Measurements from ENCODE around the gene OR2A14.
"Not testable (repeated sequence)": the region's sequence is repeated elsewhere in the genome, so short reads cannot be mapped to it uniquely, and the experiment has no call there.

The OR2A14 gene, protein sequence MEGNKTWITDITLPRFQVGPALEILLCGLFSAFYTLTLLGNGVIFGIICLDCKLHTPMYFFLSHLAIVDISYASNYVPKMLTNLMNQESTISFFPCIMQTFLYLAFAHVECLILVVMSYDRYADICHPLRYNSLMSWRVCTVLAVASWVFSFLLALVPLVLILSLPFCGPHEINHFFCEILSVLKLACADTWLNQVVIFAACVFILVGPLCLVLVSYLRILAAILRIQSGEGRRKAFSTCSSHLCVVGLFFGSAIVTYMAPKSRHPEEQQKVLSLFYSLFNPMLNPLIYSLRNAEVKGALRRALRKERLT

DNA sequence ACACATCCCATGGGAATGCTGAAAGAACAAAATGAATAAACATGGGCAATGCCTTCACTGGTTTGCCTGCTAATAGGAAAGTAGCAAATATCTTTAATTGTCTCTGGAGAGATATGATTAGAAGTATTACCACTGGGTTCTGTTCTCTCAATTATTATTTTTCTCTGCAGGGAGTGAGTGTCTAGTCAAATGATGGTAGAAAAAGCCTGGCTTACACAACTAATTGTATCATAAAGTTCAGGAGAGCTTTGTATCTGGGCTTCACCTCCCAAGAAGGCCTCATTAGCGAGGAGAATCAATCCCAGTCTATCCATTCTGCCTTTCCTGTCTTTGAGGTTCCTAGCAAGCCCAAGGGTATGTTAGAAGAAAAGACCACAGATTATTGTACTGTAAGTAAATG is at the start of gene OR2A14:
TSS of gene OR2A14 (plus strand) at position 301 of the 400 bp plus-strand sequence. CDS start 5,937 bp downstream, outside the sequence.
- DNase-seq: no peak

DNA sequence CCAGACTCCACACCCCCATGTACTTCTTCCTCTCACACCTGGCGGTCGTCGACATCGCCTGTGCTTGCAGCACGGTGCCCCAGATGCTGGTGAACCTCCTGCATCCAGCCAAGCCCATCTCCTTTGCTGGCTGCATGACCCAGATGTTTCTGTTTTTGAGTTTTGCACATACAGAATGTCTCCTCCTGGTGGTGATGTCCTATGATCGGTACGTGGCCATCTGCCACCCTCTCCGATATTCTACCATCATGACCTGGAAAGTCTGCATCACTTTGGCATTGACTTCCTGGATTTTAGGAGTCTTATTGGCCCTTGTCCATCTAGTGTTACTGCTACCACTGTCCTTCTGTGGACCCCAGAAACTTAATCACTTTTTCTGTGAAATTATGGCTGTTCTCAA is 48.6 kb upstream of the OR2A14 start:
- no peak for DNase-seq

GRCh38 chr7:144085978-144086377 is 37.0 kb upstream of the OR2A14 start, which contains the start of gene OR2A12:
Gene OR2A12 (plus strand): TSS chr7:144086278. CDS start chr7:144095108, 8,830 bp downstream.
- DNase-seq: no peak

- no peak for DNase-seq
These were observed 36.2 kb upstream of the OR2A14 start for GRCh38 chr7:144086730-144087129.

DNA sequence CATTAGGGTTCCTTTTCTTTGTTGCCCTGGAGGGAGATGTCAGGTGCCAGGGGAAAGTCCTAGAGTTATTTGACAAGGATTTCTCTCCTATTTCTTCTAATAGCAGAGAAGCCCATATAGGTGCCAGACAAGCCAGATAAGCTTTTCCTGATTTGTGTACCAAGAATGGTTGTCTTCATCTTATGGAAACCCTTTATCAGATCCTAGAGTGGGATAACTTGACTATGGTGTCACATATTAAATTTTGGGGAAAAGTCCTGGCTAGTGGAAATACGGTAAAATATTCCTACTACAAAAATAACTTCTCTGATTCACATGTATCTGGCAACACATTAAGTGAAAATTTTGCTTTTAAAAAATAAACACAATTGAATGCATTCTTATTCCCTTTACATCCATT is 35.7 kb upstream of the OR2A14 start:
- DNase-seq: no peak

- no peak for DNase-seq
These were observed 32.3 kb upstream of the OR2A14 start for GRCh38 chr7:144090667-144091066.

GRCh38 chr7:144098776-144099175 is 24.2 kb upstream of the OR2A14 start:
- no peak for DNase-seq

GRCh38 chr7:144100607-144101006 is 22.4 kb upstream of the OR2A14 start:
- no peak for DNase-seq

- DNase-seq: no peak
These were observed 20.9 kb upstream of the OR2A14 start for GRCh38 chr7:144102041-144102440.

DNA sequence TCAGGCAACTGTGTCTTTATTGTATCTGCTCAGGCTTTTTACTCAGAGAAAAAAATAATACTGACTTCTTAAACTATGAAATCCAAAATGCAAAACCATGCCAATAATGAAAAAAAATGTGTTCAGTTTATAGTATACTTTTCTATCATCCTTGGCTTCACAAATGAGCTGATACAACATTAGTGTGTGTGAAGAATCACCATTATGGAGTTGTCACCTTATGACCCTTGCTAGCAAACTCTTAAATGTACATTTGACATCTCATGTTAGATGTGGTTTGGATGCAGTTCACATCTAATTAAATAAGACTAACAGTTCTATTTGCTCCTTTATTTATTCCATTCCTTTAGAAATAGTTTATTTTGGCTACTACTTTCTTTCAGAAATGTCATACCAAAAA is 17.8 kb upstream of the OR2A14 start:
- no peak for DNase-seq

DNA sequence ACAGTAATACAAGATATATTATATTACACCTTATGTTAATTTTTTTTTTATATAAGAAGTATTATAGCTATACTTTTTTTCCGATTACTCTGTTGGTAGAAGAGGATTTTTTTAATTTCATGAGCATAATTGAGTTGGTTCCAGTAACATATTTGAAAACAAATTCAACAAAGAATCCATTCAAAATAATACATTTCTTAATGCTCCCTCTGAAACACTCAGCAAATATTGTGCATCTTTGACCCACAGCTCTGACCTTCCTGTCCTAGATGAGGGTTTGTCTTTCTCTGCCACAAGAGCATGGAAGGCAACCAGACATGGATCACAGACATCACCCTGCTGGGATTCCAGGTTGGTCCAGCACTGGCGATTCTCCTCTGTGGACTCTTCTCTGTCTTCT is 13.7 kb upstream of the OR2A14 start, which contains the start of gene OR2A2:
TSS of gene OR2A2 (plus strand) at position 301 of the 400 bp plus-strand sequence. CDS start at position 301, 0 bp downstream.
- no peak for DNase-seq

DNA sequence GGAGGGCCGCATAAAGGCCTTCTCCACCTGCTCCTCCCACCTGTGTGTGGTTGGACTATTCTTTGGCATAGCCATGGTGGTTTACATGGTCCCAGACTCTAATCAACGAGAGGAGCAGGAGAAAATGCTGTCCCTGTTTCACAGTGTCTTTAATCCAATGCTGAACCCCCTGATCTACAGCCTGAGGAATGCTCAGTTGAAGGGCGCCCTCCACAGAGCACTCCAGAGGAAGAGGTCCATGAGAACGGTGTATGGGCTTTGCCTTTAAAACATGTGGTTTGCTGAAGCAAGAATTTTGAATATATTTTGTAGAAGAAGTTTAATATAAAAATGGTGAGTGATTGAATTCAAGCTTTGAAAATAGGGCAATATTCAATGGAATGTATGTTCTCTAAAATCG is 12.7 kb upstream of the OR2A14 start:
- no peak for DNase-seq

- DNase-seq: no peak
These were observed 9.3 kb upstream of the OR2A14 start for GRCh38 chr7:144113651-144114050.

GRCh38 chr7:144118341-144118740 is 4.6 kb upstream of the OR2A14 start:
- DNase-seq: no peak

DNA sequence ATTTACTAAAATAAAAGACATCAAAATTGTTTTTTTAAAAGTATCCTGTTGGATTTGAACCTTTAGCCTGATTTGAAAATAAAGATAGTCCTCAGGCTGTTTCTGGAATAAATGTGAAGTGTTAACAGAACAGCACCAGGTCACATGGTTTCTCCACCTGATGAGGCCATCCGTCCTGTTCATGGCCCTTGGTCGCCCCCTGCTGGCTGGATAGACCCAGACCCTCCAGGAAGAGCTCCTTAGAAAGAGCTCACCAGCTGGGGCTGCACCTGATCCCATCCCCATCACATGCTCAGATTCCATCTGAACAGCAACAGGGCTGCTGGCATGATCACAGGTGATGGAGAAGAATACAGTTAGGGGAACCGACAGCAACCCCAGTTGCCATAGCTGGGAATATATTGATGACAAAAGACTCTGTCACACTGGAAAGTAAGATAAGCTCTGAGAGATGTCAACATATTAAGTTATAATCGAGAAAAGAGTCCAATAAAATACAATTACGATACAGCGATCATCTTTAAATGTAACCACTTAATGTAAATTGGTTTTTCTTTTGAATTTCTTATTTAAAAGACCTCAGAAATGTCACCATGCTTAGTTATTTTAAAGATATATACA is 4.8 kb downstream of the OR2A14 start:
- peak; percentile 87 to 90 for DNase-seq

DNA sequence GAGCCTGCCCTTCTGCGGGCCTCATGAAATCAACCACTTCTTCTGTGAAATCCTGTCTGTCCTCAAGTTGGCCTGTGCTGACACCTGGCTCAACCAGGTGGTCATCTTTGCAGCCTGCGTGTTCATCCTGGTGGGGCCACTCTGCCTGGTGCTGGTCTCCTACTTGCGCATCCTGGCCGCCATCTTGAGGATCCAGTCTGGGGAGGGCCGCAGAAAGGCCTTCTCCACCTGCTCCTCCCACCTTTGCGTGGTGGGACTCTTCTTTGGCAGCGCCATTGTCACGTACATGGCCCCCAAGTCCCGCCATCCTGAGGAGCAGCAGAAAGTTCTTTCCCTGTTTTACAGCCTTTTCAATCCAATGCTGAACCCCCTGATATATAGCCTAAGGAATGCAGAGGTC is 6.6 kb downstream of the OR2A14 start:
- not testable (repeated sequence) for DNase-seq

DNA sequence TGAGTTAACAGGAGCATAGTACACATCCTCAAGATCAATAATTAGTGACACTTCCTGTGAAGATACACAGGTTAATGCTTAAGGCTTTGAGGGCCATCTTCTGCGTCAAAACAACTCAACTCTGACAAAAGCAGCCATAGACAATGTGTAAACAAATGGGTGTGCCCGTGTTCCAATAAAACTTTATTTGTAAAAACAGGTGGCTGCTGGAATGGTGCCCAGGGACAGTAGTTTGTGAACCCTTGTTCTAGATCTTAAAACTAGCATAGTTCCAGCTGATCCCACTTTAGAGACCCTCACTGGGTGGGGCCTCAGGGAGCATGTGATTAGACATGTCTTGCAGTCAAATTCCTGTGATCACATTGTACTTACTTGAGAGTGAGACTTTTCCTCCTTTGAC is 7.8 kb downstream of the OR2A14 start:
- DNase-seq: no peak

- no peak for DNase-seq
These were observed 9.3 kb downstream of the OR2A14 start for GRCh38 chr7:144132262-144132661.

DNA sequence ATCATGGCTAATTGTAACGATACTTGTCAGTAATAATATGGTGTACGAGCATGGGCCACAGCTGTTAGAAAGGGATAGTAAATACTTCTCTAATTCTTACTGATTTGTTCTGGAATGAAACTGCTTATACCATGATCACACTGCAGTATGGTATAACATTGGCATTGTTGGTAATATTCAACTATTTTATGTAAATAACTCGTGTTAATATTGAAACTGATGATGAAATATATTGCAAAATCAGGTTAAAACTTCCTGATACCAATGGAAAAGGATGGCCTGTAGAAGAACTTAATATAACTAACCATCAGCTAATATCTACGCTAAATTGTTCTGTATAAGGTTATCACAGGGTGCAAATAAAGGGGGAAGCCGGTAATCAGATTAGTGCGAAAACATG is 10.3 kb downstream of the OR2A14 start:
- no peak for DNase-seq

GRCh38 chr7:144134116-144134515 is 11.1 kb downstream of the OR2A14 start:
- no peak for DNase-seq

- DNase-seq: no peak
These were observed 14.5 kb downstream of the OR2A14 start for GRCh38 chr7:144137501-144137900.

- DNase-seq: no peak
These were observed 19.2 kb downstream of the OR2A14 start for GRCh38 chr7:144142187-144142586.

DNA sequence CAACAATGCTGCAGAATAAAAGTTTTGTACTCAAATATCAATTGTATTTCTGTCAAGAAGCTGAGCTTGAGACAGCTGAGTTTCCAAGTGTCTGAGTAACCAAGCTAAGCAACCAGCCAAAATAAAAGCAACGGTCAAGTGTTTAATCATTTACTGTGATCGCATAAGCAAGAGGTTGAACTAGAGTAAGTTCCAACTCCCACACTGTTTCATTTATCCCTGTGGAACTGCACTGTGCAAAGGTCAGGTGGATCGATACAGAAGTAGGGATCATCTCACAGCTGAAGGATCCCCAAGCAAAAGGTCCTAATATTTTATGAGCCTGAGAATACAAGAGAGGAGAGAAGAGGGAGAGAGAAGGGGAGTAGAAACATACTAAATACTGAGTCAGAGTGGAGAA is 21.4 kb downstream of the OR2A14 start:
- no peak for DNase-seq

DNA sequence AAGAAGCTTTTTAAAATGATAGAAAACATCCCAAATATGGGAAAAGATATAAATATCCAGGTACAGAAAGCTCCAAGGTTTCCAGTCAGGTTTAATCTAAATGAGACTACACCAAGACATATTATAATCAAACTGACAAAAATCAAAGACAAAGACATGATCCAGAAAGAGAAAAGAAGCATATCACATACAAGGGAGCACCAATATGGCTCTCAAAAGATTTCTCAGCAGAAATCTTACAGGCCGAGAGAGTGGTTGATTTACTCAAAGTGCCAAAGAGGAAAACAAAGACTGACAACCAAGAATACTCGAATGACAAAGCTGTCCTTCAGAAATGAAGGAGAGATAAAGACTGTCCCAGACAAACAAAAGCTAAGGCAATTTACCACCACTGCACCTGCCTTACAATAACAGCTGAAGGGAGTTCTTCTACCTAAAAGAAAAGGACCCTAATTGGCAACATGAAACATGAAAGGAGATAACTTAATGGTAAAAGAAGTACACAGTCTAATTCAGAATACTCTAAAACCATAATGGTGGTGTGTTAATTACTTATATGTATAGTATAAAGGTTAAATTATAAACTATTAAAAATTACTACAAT is 25.4 kb downstream of the OR2A14 start:
- DNase-seq: no peak

Data from activated CD4-positive, alpha-beta T cell treated with anti-CD3 and anti-CD28 coated beads, Interleukin-2, amount 50 U/mL, for 4 hours (primary cell).